Cortex of kidney (tissue), 1 donor: ENCODE results near the gene SLC8A1.

Experiments
- DNase-seq: peaks from one replicate; lab custom pipeline; 2025; lab: John Stamatoyannopoulos, UW

The SLC8A1 gene

GRCh38 chr2:40273734-40274182 is 178.1 kb downstream of the SLC8A1 start:
- DNase-seq = no peak

GRCh38 chr2:40271094-40271493 is 180.8 kb downstream of the SLC8A1 start:
- no peak for DNase-seq

- no peak for DNase-seq
Observed at GRCh38 chr2:40270372-40270771, 181.5 kb downstream of the SLC8A1 start.

- no peak for DNase-seq
Observed at GRCh38 chr2:40268566-40268965, 183.3 kb downstream of the SLC8A1 start.

GRCh38 chr2:40266201-40266600 is 185.7 kb downstream of the SLC8A1 start:
- DNase-seq = no peak

GRCh38 chr2:40265602-40266001 is 186.3 kb downstream of the SLC8A1 start:
- no peak for DNase-seq

GRCh38 chr2:40261042-40261441 is 190.8 kb downstream of the SLC8A1 start:
- DNase-seq = no peak

GRCh38 chr2:40260437-40260836 is 191.5 kb downstream of the SLC8A1 start:
- DNase-seq = no peak

- DNase-seq = no peak
Observed at GRCh38 chr2:40259900-40260299, 192.0 kb downstream of the SLC8A1 start.

- no peak for DNase-seq
Observed at GRCh38 chr2:40258135-40258457, 193.8 kb downstream of the SLC8A1 start.

GRCh38 chr2:40257340-40258134 is 194.4 kb downstream of the SLC8A1 start:
- no peak for DNase-seq

- no peak for DNase-seq
Observed at GRCh38 chr2:40256649-40257048, 195.2 kb downstream of the SLC8A1 start.

GRCh38 chr2:40256008-40256407 is 195.9 kb downstream of the SLC8A1 start:
- DNase-seq = no peak

- DNase-seq = no peak
Observed at GRCh38 chr2:40255103-40255502, 196.8 kb downstream of the SLC8A1 start.

- no peak for DNase-seq
Observed at GRCh38 chr2:40254611-40255010, 197.3 kb downstream of the SLC8A1 start.

- no peak for DNase-seq
Observed at GRCh38 chr2:40251137-40251536, 200.8 kb downstream of the SLC8A1 start.

GRCh38 chr2:40249577-40249976 is 202.3 kb downstream of the SLC8A1 start:
- no peak for DNase-seq

GRCh38 chr2:40248294-40248693 is 203.6 kb downstream of the SLC8A1 start:
- DNase-seq = no peak

- no peak for DNase-seq
Observed at GRCh38 chr2:40244675-40245074, 207.2 kb downstream of the SLC8A1 start.

- DNase-seq = no peak
Observed at GRCh38 chr2:40244251-40244650, 207.6 kb downstream of the SLC8A1 start.

- no peak for DNase-seq
Observed at GRCh38 chr2:40243581-40244187, 208.2 kb downstream of the SLC8A1 start.

- no peak for DNase-seq
Observed at GRCh38 chr2:40242315-40242714, 209.6 kb downstream of the SLC8A1 start.

GRCh38 chr2:40240070-40240469 is 211.8 kb downstream of the SLC8A1 start:
- no peak for DNase-seq
